RPMI7951 (cell line): ENCODE data around the gene ATP2B2. TPM values are rescaled to one million over a fixed set of nuclear protein-coding genes. Genes with fewer than 3 reads are reported as not detected.
"Not testable (repeated sequence)": the region's sequence is repeated elsewhere in the genome, so short reads cannot be mapped to it uniquely, and the experiment has no call there.

ENCODE experiments used
- DNase-seq: peaks from one replicate; pipeline ENCODE4 v3.0.0-alpha.2; 2012; ENCODE audit warnings: low read depth
- total RNA-seq: library from RNA; depleted of rRNA; stranded (reverse); fragments of >200 nt; shearing (Covaris generic); gene quantifications from 2 replicates; pipeline ENCODE4 v1.2.3, GENCODE V29; 2014; rRNA removed

The ATP2B2 gene
- 0.39 and 0.72 TPM in 2 replicates for total RNA-seq

DNA sequence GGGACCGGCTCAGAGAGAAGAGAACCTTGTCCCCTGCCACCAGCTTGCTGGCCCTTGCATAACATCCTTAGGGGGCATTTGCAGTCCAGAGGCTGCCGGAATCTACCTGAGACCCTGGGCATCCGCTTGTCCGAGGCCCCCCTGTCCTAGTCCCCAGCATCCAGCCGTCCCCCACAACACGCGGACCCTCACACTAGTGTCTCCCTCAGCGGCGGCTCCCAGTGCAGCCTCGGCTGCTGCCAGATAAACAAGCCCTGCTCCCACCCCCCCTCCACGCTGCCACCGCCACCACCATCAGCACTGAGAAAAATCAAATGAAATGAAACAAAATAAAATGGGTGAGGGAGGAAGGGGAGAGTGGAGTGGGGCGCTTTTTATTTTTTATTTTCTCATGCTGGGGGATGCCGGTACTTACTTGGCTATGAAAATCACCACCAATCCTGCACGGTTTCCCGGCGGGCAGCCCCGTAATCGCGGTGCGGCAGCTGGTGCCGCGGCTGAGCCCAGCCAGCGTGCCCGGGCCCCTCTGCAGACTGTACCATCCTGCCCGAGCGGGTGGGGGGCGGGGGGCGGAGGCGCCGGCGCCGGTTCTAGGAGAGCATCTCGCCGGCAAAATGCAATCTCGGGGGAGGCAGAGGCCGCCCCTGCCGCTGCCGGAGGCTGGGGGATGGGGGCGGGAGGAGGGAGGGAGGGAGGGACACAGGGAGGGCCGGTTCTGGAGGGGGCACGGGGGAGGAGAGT lies at the start of gene ATP2B2:
ATP2B2 (minus strand) TSS at position 537 of the 741 bp plus-strand sequence. CDS start 56,043 bp downstream, outside the sequence.
- DNase-seq, result no peak

DNA sequence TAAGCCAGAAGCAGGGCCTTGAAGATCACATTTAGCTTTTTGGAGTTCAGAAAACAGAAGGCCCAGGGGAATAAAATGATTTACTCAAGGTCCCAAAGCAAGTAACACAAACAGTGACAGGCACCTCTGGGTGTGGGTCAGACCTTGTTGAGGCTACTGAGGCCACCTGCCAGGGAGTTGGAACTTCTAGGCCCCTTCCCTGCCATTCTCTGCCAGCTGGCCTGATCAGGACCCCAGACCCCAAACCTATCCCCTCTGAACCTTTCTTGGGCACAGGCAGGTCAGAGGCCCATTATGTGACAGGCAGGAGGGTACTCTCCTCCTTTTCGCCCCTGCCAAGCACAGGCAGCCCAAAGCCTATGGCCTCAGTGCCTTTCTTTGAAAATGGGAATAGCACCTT lies 49.4 kb upstream of the ATP2B2 start:
- no peak for DNase-seq

- no peak for DNase-seq
Observed at GRCh38 chr3:10554236-10554611, 48.8 kb upstream of the ATP2B2 start.

DNA sequence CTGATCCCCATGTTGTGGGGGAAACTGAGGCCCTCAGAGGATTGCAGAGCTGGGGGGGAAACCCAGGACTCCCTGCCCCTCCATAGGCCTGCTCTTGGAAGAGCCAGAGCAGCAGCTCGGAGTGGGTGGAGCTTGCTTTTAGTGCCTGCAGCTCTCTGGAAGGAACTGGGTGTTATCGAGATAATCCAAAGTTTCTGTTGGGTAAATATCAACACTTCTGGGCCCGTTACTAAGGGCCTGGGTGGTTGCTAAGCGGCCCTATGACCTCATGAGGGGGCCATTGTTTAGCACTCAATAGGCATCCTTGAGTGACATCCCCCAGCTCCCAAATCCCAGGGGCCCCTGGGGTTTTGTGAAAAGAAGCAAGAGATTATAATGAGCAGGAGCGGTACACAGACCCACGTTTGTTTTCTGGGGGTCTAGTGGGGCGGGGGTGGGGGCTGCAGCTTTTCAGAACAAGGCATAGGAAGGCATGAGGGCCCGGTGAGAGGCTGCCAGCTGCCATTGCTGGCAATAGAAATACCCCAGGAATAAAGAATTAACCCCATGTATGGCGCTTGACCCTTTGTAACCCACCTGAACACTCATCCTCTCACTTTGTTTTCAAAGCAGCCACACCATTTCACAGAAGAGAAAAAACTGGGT lies 48.3 kb upstream of the ATP2B2 start:
- DNase-seq, result peak; percentile 23

DNA sequence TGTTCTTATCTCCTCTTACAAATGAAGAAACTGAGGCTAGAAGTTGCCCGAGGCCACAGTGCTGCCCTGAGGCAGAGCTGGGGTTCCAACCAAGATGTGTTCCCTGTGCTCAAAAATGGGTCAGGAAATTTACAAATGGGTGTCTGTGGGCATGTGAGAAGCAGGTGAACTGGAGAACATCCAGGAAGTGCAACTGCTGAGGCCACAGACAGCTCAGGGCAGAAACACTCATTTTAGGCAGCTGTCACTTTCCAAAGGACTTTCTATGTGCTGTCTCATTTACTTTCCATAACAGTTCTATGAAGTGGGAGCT lies 47.2 kb upstream of the ATP2B2 start:
- DNase-seq, result peak; percentile 22

- peak; percentile 89 for DNase-seq
Observed at GRCh38 chr3:10551821-10552630, 46.6 kb upstream of the ATP2B2 start.

DNA sequence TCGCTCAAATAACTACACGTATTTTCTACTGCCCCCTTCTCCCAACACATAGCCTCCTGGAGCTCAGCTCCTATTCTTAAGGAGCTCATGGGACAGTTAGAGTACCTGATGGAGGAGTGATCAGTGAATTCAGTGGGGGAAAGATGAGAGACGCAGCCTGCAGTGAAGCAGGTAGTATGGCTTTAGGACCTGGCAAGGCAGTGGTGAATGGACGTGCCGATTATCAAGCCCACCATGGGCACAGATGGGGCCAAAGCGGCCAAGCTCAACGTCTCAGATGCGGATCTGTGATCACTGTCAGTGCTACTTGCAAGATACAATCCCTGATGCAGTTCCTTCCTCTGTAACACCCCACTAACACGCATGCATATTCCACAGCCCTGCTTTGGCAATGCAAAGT lies 45.8 kb upstream of the ATP2B2 start:
- DNase-seq, result no peak

DNA sequence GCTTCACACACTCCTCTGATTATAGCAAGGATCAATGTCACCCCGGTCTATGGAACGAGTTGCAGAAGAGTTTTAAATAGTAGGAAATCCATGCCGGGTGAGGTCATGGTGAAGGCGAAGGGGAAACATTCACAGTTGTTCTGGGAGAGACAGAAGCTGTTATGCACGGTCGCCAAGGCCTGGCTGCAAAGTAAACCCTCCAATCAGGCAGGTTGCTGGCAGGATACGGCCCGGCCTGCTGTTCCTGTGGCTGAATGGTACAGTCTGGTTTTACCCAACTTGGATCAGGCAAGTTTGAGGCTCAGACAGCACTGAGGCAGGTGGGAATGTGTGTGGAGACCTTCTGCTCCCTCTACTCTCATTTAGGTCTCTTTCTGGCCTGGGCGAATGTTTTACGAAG lies 45.3 kb upstream of the ATP2B2 start:
- no peak for DNase-seq

- DNase-seq, result no peak
Observed at GRCh38 chr3:10549617-10550230, 44.3 kb upstream of the ATP2B2 start.

GRCh38 chr3:10548992-10549391 lies 43.6 kb upstream of the ATP2B2 start:
- peak; percentile 63 for DNase-seq

DNA sequence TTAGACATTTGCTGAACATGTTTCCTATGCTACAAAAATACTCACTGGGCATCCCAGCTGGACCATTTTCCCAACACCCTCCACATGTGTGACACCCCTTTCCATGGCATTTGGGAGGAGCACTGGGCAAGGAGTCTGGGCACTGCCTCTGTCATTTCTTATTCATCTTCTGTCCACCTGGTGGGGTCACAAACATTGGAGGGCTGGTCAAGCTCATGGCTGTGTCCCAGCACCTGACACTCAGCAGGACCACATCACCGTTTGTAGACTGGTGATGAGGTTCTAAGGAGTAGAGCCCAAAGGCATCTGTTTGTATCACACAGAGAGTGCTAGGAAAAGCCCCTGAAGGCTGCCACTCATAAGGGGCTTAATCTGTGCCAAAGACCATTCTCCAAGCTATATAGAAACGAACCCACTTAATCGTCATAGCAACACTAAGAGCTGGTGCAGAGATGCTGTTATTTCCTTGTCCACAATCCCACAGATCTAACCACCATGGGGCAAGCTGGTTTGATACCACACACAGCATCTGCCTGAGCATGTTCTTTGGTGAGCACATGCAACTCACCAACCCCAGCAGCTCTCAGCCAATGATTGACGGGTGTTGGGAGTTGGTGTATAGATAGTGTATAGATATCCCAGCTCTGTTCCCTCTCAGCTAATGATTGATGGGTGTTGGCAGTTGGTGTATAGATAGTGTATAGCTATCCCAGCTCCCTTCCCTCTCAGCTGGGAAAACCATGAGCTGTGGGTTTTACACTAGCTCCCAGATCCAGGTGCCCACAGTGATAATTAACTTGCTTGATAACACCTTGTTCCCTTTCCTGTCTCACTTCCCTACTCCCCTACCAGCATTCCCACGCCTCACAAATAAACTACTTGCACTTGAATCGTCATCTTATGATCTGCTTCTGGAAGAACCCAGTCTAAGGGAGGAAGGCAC lies 42.7 kb upstream of the ATP2B2 start:
- no peak for DNase-seq

- no peak for DNase-seq
Observed at GRCh38 chr3:10547413-10547812, 42.0 kb upstream of the ATP2B2 start.

GRCh38 chr3:10546820-10547263 lies 41.5 kb upstream of the ATP2B2 start:
- DNase-seq, result no peak

- no peak for DNase-seq
Observed at GRCh38 chr3:10546181-10546624, 40.8 kb upstream of the ATP2B2 start.

DNA sequence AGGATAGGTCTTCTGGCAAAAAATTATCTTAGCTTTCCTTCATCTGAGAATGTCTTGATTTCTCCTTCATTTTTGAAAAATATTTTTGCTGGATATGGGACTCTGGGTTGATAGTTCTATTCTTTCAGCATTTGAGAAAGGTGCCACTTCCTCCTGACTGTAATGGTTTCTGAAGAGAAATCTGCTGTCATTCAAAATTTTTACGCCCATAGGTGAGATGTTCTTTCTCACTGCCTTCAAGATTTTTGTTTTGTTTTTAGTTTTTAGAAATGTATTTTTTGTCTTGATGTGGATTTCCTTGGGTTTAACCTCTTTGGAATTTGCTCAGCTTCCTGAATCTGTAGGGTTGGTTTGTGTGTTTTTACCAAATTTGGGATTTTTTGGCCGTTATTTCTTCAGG lies 37.1 kb upstream of the ATP2B2 start:
- no peak for DNase-seq

DNA sequence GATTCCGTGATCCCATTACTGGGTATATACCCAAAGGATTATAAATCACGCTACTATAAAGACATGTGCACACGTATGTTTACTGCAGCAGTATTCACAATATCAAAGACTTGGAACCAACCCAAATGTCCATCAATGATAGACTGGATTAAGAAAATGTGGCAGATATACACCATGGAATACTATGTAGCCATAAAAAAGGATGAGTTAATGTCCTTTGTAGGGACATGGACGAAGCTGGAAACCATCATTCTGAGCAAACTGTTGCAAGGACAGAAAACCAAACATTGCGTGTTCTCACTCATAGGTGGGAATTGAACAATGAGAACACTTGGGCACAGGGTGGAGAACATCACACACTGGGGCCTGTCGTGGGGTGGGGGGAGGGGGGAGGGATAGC lies 35.0 kb upstream of the ATP2B2 start:
- not testable (repeated sequence) for DNase-seq

GRCh38 chr3:10534066-10534465 lies 28.7 kb upstream of the ATP2B2 start:
- DNase-seq, result no peak

GRCh38 chr3:10533737-10534023 lies 28.3 kb upstream of the ATP2B2 start:
- no peak for DNase-seq

DNA sequence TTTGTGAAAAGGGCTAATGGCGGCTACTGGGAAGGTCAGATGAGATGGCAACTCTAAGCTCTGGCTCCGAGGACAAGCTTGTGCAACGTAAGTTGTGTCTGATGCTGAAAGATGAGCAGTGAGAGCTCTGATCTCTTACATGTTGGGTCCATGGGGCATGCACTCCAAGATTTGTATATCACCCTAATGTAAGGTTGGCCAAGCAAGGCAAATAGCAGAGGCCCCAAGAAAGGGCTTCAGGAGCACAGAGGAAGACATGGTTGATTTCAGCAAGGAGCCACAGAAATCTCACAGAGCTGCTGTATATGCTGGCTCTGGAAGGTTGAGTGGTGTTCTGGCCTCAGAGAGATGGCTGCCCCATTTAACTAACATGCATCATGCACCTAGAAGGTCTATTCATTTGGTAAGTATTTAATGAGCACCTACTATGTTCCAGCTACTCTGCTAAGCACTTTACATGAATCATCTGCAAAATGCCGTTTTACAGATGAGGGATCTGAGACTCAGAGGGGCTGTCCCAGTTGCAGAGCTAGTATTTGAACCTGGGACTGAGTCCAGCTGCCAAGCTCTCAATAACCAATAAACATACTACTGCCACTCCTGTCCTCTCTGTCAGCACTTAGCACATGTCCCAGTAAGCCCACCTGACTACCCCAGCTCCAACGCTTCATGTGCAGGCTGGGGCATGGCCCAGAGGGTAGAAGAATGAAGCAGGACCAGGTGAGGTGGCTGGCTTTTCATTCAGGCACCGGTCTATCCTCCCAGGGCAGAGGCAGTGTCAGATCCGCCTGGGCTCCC lies 27.8 kb upstream of the ATP2B2 start:
- DNase-seq, result no peak

- no peak for DNase-seq
Observed at GRCh38 chr3:10531031-10531430, 25.6 kb upstream of the ATP2B2 start.
